ENCODE measurements around the gene SLC12A9.

The SLC12A9 gene

GRCh38 chr7:100885440-100886141 lies 33.1 kb downstream of the SLC12A9 start:
- no peak for DNase-seq

- DNase-seq: no peak
Observed at GRCh38 chr7:100886142-100886935, 33.8 kb downstream of the SLC12A9 start.

- no peak for DNase-seq
Observed at GRCh38 chr7:100886936-100887515, 34.5 kb downstream of the SLC12A9 start.

GRCh38 chr7:100887516-100888290 lies 35.2 kb downstream of the SLC12A9 start:
- peak; percentile 46 for DNase-seq

- no peak for DNase-seq
Observed at GRCh38 chr7:100888291-100888987, 35.9 kb downstream of the SLC12A9 start.

GRCh38 chr7:100888988-100889750 lies 36.7 kb downstream of the SLC12A9 start, which contains the start of gene UFSP1:
TSS of gene UFSP1 (minus strand) at chr7:100889715. CDS start at chr7:100889271, 444 bp downstream.
- DNase-seq: peak; percentile 49

GRCh38 chr7:100890653-100891567 lies 38.4 kb downstream of the SLC12A9 start:
- DNase-seq: peak; percentile 57

GRCh38 chr7:100891568-100892247 lies 39.2 kb downstream of the SLC12A9 start:
- DNase-seq: no peak

GRCh38 chr7:100892364-100893317 lies 40.1 kb downstream of the SLC12A9 start:
- DNase-seq: peak; percentile 29

GRCh38 chr7:100893318-100893895 lies 40.9 kb downstream of the SLC12A9 start:
- no peak for DNase-seq

- peak; percentile 48 for DNase-seq
Observed at GRCh38 chr7:100893910-100894721, 41.6 kb downstream of the SLC12A9 start.

- DNase-seq: peak; percentile 77
Observed at GRCh38 chr7:100894860-100895700, 42.6 kb downstream of the SLC12A9 start.

GRCh38 chr7:100895701-100895955 lies 43.1 kb downstream of the SLC12A9 start, which contains the start of gene ACHE:
TSS of gene ACHE (minus strand) at chr7:100895888. CDS start at chr7:100894232, 1,656 bp downstream.
- DNase-seq: no peak

GRCh38 chr7:100895956-100896731 lies 43.6 kb downstream of the SLC12A9 start:
- DNase-seq: peak; percentile 56

All from femur (tissue), 1 donor.